IMR-90 (cell line): ENCODE data around the gene PSME3. TPM values are rescaled to one million over a fixed set of nuclear protein-coding genes. Genes with fewer than 3 reads are reported as not detected.

Experiments
- ATAC-seq: fragments of 200-7000 bp; cut with Tn5 transposase; 2 replicates; pipeline ENCODE4 v1.9.1; 2020; ENCODE audit warnings: low read depth, mild to moderate bottlenecking, moderate library complexity
- BruUV-seq: library from RNA; stranded (reverse); fragments of 400-500 nt; replicated peaks from 2 replicates; lab custom pipeline; 2021; lab: Mats Ljungman, UMichigan
- CTCF ChIA-PET: fragments of 300-600 bp; formaldehyde crosslinking; extraction: SDS; loops from one replicate; lab custom pipeline; 2021; ENCODE audit warnings: antibody characterized with exemption; lab: Yijun Ruan, JAX
- POLR2A ChIA-PET: fragments of 300-600 bp; sonication (Branson Sonifier 250); formaldehyde crosslinking; loops from one replicate; lab custom pipeline; 2022; ENCODE audit warnings: antibody characterized with exemption; ENCODE audit not compliant: unreplicated experiment; lab: Charles Lee
- DNase-seq: peaks from one replicate; pipeline ENCODE4 v3.0.0; 2013
- H2AFZ ChIP-seq: replicated peaks from 2 replicates; pipeline ENCODE3; 2013; ENCODE audit warnings: low read length, mild to moderate bottlenecking; ENCODE audit not compliant: poor library complexity
- H2AK5ac ChIP-seq: 2 replicates; pipeline ENCODE4 v1.6.1; 2013; ENCODE audit warnings: low read depth, low read length, inconsistent platforms
- H2AK9ac ChIP-seq: replicated peaks from 2 replicates; pipeline ENCODE3; 2013; ENCODE audit warnings: mild to moderate bottlenecking, low read depth, low read length, moderate library complexity; ENCODE audit not compliant: poor library complexity
- H2BK120ac ChIP-seq: 2 replicates; pipeline ENCODE4 v1.6.1; 2013; ENCODE audit warnings: low read depth, low read length, inconsistent platforms
- H2BK15ac ChIP-seq: 3 replicates; pipeline ENCODE4 v1.6.1; 2013; ENCODE audit warnings: low read depth, low read length, inconsistent platforms
- H2BK20ac ChIP-seq: 2 replicates; pipeline ENCODE4 v1.6.1; 2013; ENCODE audit warnings: low read depth, mild to moderate bottlenecking, inconsistent platforms, low read length, moderate library complexity
- H2BK5ac ChIP-seq: 2 replicates; pipeline ENCODE4 v1.6.1; 2013; ENCODE audit warnings: mild to moderate bottlenecking, low read depth, low read length, inconsistent platforms; ENCODE audit not compliant: poor library complexity, severe bottlenecking
- H3K14ac ChIP-seq: replicated peaks from 2 replicates; pipeline ENCODE4 v1.6.1; 2013; ENCODE audit warnings: low read depth, low read length, inconsistent platforms
- H3K18ac ChIP-seq: 2 replicates; pipeline ENCODE4 v1.6.1; 2013; ENCODE audit warnings: low read depth, low read length, control low read depth
- H3K23ac ChIP-seq: 2 replicates; pipeline ENCODE4 v1.6.1; 2013; ENCODE audit warnings: low read depth, low read length, inconsistent platforms
- H3K27ac ChIP-seq: 2 replicates; pipeline ENCODE4 v1.5.1; 2013; ENCODE audit warnings: mild to moderate bottlenecking, control low read depth, low read length; ENCODE audit not compliant: insufficient read depth
- H3K27me3 ChIP-seq: 2 replicates; pipeline ENCODE4 v1.6.1; 2013; ENCODE audit warnings: low read length; ENCODE audit not compliant: control insufficient read depth, insufficient read depth
- H3K36me3 ChIP-seq: 2 replicates; pipeline ENCODE4 v1.6.1; 2013; ENCODE audit warnings: low read length, mixed read lengths; ENCODE audit not compliant: control insufficient read depth, insufficient read depth
- H3K4ac ChIP-seq: 2 replicates; pipeline ENCODE4 v1.6.1; 2013; ENCODE audit warnings: low read depth, low read length, inconsistent platforms
- H3K4me1 ChIP-seq: 2 replicates; pipeline ENCODE4 v1.6.1; 2013; ENCODE audit warnings: low read length, mixed read lengths; ENCODE audit not compliant: control insufficient read depth, insufficient read depth
- H3K4me2 ChIP-seq: 2 replicates; pipeline ENCODE4 v1.6.1; 2013; ENCODE audit warnings: low read depth, mild to moderate bottlenecking, control low read depth, low read length, moderate library complexity
- H3K4me3 ChIP-seq: 2 replicates; pipeline ENCODE4 v1.5.1; 2013; ENCODE audit warnings: low read depth, mild to moderate bottlenecking, control low read depth, low read length, moderate library complexity; ENCODE audit not compliant: insufficient read depth
- H3K56ac ChIP-seq: 2 replicates; pipeline ENCODE4 v1.6.1; 2013; ENCODE audit warnings: low read length, inconsistent platforms; ENCODE audit not compliant: insufficient read depth; ENCODE audit errors: extremely low read depth
- H3K79me1 ChIP-seq, 2 experiments: 2 replicates each; pipeline ENCODE4 v1.6.1; 2013; ENCODE audit warnings: low read length in 2 of 2, inconsistent platforms in 1 of 2, low read depth in 1 of 2
- H3K9ac ChIP-seq: 2 replicates; pipeline ENCODE4 v1.6.1; 2013; ENCODE audit warnings: low read depth, low read length, control low read depth
- H3K9me1 ChIP-seq: 2 replicates; pipeline ENCODE4 v1.6.1; 2013; ENCODE audit warnings: low read length, inconsistent platforms; ENCODE audit not compliant: insufficient read depth
- H3K9me3 ChIP-seq: 2 replicates; pipeline ENCODE4 v1.6.1; 2013; ENCODE audit warnings: low read length; ENCODE audit not compliant: control insufficient read depth, insufficient read depth
- H4K20me1 ChIP-seq: 2 replicates; pipeline ENCODE4 v1.6.1; 2013; ENCODE audit warnings: low read length, inconsistent platforms; ENCODE audit not compliant: insufficient read depth
- H4K5ac ChIP-seq: 2 replicates; pipeline ENCODE4 v1.6.1; 2013; ENCODE audit warnings: mild to moderate bottlenecking, low read depth, low read length, control low read depth
- H4K8ac ChIP-seq, 2 experiments: 2 replicates each; pipeline ENCODE4 v1.6.1; 2013; ENCODE audit warnings: low read depth in 2 of 2, low read length in 2 of 2, control low read depth in 1 of 2, inconsistent platforms in 1 of 2
- H4K91ac ChIP-seq: 2 replicates; pipeline ENCODE4 v1.6.1; 2013; ENCODE audit warnings: low read depth, low read length, inconsistent platforms; ENCODE audit not compliant: insufficient read depth
- CEBPB ChIP-seq: IDR thresholded peaks from 2 replicates; pipeline ENCODE4 v1.6.1; 2012; ENCODE audit warnings: low read depth, low read length, improper control_type of control experiment
- FOS ChIP-seq: fragments of 150-350 bp; IDR thresholded peaks from 2 replicates; pipeline ENCODE4 v1.6.1; 2016; ENCODE audit warnings: low read depth, low read length
- RFX5 ChIP-seq: IDR thresholded peaks from 2 replicates; pipeline ENCODE4 v1.8.0; 2012; ENCODE audit warnings: low read depth, mild to moderate bottlenecking, low read length, moderate library complexity
- WGBS, 2 experiments: methylation state at CpG; one replicate each; pipeline versions ENCODE4 v1.1.5 to v1.1.7; 2013; ENCODE audit warnings: missing lambda C conversion rate in 2 of 2; ENCODE audit not compliant: insufficient read length in 1 of 2; ENCODE audit errors: extremely low coverage in 2 of 2; 5-methylcytosine and 5-hydroxymethylcytosine counted together
- dilution Hi-C: fragments of 300-500 bp; cut with HindIII; formaldehyde crosslinking; loops from one replicate; pipeline ENCODE4 v1.14.3; 2018; ENCODE audit warnings: low sequenced_read_pairs; ENCODE audit not compliant: unreplicated experiment
- in situ Hi-C: fragments of 300-500 bp; cut with MboI; formaldehyde crosslinking; loops from 3 replicates; pipeline ENCODE4 v1.14.3; 2019; ENCODE audit warnings: low sequenced_read_pairs, inconsistent platforms, mixed read lengths
- intact Hi-C: fragments of 100-400 bp; cut with micrococcal nuclease; formaldehyde crosslinking; loops from 2 replicates; pipeline ENCODE4 v1.10.0; 2022
- polyA plus RNA-seq, 3 experiments: library from polyadenylated mRNA; depleted of rRNA; stranded (reverse); fragments of >200 nt; gene quantifications; 2 replicates each; pipeline ENCODE4 v1.2.3, GENCODE V29; 2012; ENCODE audit warnings: low replicate concordance in 1 of 3
- total RNA-seq: library from RNA; depleted of rRNA; stranded (reverse); fragments of >200 nt; gene quantifications from 2 replicates; pipeline ENCODE4 v1.2.3, GENCODE V29; 2012
- TF ChIP-seq, protein P1 (sequence below): fragments of 150-350 bp; IDR thresholded peaks from 2 replicates; pipeline ENCODE4 v1.6.1; 2017; ENCODE audit warnings: mild to moderate bottlenecking, antibody characterized with exemption, low read length, low read depth

The PSME3 gene
- total and polyA plus RNA-seq, 2 of the 4 experiments (the other 2 are of a cell fraction) = 72.4 to 100 TPM

DNA sequence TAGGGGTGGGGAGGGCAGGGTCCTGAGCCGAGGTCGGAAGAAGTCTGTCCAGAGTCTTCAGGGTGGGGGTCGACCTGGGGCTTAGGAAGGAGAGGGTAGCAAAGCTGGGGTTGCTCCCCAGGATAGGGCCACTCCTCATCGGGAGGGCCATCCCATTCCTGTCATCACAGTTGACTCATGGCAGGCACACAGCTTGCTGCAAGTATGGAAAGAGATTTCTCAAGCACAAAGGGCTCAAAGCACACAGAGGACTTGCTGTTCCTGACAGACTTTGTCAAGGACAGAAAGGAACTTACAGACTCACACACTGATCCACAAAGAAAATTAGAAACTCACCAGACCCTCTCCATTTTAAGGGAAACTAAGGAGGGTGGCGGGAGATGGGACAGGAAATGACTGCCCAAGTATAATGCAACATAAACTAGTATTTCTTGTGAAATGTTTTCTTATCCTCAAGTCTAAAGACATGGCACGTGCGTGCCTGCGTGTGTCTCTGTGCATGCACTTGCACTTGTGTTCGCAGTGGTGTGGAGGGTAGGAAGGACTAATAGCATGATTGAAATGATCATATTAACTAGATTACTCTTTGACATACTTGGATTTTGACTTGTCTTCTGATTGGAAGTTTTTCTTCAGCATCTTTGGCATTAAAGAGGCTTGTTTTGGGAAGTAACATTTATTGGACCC, 13.5 kb downstream of the PSME3 start:
- Histone ChIP-seq H2BK120ac (no peak overlapping the region), H3K9me1 (peaks cover 8% of the 10 kb centered on the region; the same call in 1 of the 2 replicates), H4K8ac (no peak overlapping the region), H3K4ac (no peak overlapping the region), H2BK20ac (no peak overlapping the region), H2AK9ac (peak overlapping the region; percentile 3), H3K4me1 (peaks cover 4% of the 10 kb centered on the region; the same call in 1 of the 2 replicates), H3K4me2 (no peak overlapping the region), H3K23ac (no peak overlapping the region), H3K9ac (no peak overlapping the region), H2BK15ac (no peak overlapping the region), H3K4me3 (no peak overlapping the region), H3K9me3 (no peaks in the 10 kb centered on the region), H4K5ac (no peak overlapping the region), H3K56ac (no peak overlapping the region), H2BK5ac (no peak overlapping the region), H3K27ac (no peak overlapping the region), H3K79me1 (peaks cover 3 to 8% of the 10 kb centered on the region in 2 experiments; a peak in 2 of 4 replicates), H4K20me1 (peaks cover 19% of the 10 kb centered on the region), H3K27me3 (peaks cover 3% of the 10 kb centered on the region; the same call in 1 of the 2 replicates), H3K18ac (no peak overlapping the region), H3K14ac (no peak overlapping the region), H2AFZ (no peak overlapping the region), H2AK5ac (peak overlapping the region; percentile 4; the same call in 1 of the 2 replicates), H3K36me3 (peaks cover 34% of the 10 kb centered on the region), H4K91ac (no peak overlapping the region)
- CTCF ChIA-PET = interaction anchor here (0.6 kb wide), 1 partner anchor 89 kb away, joined by 5 read pairs; no protein-coding TSS in a partner anchor
- POLR2A ChIA-PET = interaction anchor here (0.6 kb wide), 1 partner anchor 113 kb away, joined by 3 read pairs; no protein-coding TSS in a partner anchor
- WGBS, 2 experiments = no CpG with 5 or more reads among the region's 9 CpGs
- dilution Hi-C loops = no loop called here
- peak; percentile 29 for DNase-seq
- BruUV-seq = no TSS peak
- TF ChIP-seq CEBPB (peak; percentile 30; the same call in 1 of the 2 replicates), FOS (no peak), RFX5 (no peak)
- TF ChIP-seq, protein P1, sequence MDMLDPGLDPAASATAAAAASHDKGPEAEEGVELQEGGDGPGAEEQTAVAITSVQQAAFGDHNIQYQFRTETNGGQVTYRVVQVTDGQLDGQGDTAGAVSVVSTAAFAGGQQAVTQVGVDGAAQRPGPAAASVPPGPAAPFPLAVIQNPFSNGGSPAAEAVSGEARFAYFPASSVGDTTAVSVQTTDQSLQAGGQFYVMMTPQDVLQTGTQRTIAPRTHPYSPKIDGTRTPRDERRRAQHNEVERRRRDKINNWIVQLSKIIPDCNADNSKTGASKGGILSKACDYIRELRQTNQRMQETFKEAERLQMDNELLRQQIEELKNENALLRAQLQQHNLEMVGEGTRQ = no peak
- in situ Hi-C loops = no loop called here
- peak; percentile 43; the same call in 1 of the 2 replicates for ATAC-seq
- intact Hi-C loops = no loop called here
